NB4 (cell line): ENCODE data around the gene FKBP5.

Experiments used
- DNase-seq: peaks from one replicate; pipeline ENCODE4 v3.0.0; 2010; ENCODE audit warnings: low read depth
- H3K4me3 ChIP-seq: one replicate; pipeline ENCODE4 v1.5.1; 2011; ENCODE audit warnings: mild to moderate bottlenecking, low read depth, low read length, moderate library complexity
- CTCF ChIP-seq: IDR thresholded peaks from one replicate; pipeline ENCODE4 v1.5.1; 2012; ENCODE audit warnings: low read depth, low read length
- MAX ChIP-seq: IDR thresholded peaks from 2 replicates; pipeline ENCODE4 v1.6.1; 2011; ENCODE audit warnings: low read depth, low read length
- MYC ChIP-seq: IDR thresholded peaks from 2 replicates; pipeline ENCODE4 v1.6.1; 2011; ENCODE audit warnings: low read depth, low read length
- POLR2A ChIP-seq: IDR thresholded peaks from 2 replicates; pipeline ENCODE4 v1.6.1; 2011; ENCODE audit warnings: mild to moderate bottlenecking; ENCODE audit not compliant: insufficient read length; ENCODE audit errors: extremely low read depth

Gene FKBP5

GRCh38 chr6:35594503-35595186 is 94.1 kb downstream of the FKBP5 start:
- no peak for TF ChIP-seq CTCF
- TF ChIP-seq POLR2A: no peak
- TF ChIP-seq MYC: no peak
- no peak for TF ChIP-seq MAX
- no peak for DNase-seq

DNA sequence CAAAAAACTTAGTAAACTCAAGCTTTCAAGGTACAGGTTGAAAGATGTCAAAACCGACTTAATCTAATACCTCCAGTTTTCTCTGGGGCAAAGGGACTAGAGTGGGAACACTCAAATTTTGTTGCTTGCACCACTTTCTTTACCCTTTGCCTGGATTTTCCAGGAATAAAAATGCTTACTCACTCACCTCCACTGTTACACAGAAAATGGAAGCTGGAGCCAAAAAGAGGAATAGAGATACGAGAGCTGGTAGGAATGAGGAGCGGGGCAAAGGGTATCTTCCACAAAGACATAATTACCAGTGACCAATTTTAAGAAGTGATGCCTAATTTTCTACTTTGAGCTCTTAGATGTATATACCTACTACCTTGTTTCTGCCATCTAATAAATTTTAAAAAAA is 96.5 kb downstream of the FKBP5 start:
- no peak overlapping the region for H3K4me3 ChIP-seq
- DNase-seq: no peak
- TF ChIP-seq MAX: no peak
- no peak for TF ChIP-seq MYC
- no peak for TF ChIP-seq CTCF
- TF ChIP-seq POLR2A: no peak

More at GRCh38 chr6:35594503-35595186, 94.1 kb downstream of the FKBP5 start:
- H3K4me3 ChIP-seq: no peak overlapping the region

DNA sequence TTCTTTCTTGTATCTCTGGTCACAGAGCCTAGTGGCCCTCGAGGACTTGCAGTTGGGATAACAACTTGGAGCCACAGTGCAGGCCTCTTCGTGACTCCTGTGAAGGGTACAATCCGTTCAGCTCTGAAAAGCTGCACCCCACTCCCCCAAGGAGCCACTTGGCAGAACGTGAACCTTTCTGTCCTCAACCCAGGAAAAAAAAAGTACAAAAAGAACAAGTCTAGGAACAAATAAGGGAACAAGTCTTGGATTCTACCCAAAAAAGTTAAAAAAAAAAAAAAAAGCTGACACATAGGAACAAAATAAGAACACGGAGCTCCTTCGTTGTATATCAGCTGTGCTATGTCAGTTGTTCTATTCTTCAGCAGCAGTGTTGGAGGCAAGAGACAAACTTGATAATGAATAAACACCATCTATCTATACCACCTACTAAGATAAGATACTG is 98.1 kb downstream of the FKBP5 start:
- DNase-seq: no peak
- TF ChIP-seq POLR2A: no peak
- TF ChIP-seq CTCF: no peak
- no peak for TF ChIP-seq MAX
- no peak for TF ChIP-seq MYC
- no peak overlapping the region for H3K4me3 ChIP-seq

DNA sequence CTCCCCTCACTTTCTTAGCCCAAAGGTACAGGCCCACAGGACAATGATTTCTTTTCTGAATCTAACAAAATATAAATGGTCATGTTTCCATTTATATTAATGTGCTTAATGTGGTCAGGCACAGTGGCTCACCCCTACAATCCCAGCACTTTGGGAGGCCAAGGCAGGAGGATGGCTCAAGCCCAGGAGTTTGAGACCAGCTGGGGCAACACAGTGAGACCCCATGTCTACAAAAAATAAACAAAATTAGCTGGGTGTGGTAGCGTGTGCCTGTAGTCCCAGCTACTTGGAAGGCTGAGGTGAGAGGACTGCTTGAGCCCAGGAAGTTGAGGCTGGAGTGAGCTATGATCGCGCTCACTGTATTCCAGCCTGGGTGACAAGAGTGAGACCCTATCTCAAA is 98.8 kb downstream of the FKBP5 start:
- no peak for DNase-seq
- TF ChIP-seq MAX (no peak), POLR2A (no peak), MYC (no peak), CTCF (no peak)
- H3K4me3 ChIP-seq: no peak overlapping the region

DNA sequence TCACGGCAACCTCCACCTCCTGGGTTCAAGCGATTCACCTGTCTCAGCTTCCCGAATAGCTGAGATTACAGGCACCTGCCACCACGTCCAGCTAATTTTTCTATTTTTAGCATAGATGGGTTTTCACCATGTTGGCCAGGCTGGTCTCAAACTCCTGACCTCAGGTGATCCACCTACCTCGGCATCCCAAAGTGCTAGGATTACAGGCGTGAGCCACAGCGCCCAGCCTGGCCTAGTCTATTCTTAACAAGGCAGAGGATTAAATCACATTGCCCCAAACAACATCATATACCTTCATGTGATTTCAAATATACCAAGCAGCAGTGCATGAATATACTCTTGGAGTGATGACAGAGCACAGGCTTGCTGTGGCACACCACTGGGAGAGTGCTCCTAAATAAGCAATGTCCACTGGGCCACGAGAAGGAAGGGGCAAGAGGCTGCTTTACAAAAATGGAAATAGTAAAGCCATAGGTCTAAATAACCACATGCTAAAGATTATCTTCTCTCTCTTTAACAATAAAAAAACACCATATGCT is 99.4 kb downstream of the FKBP5 start:
- TF ChIP-seq CTCF (no peak), POLR2A (no peak)
- H3K4me3 ChIP-seq: no peak overlapping the region

More for the DNA sequence above, 99.4 kb downstream of the FKBP5 start:
- DNase-seq: no peak
